ENCODE results near the gene PHB1. TPM values are rescaled to one million over a fixed set of nuclear protein-coding genes. Genes with fewer than 3 reads are reported as not detected.

PHB1 gene
- total RNA-seq (2014; rRNA removed; shearing (Covaris generic)), result 146 and 208 TPM in 2 replicates

GRCh38 chr17:49414622-49415350, at the start of gene PHB1:
Gene PHB1, minus strand, starts transcription at chr17:49414882. Its CDS starts 1,618 bp downstream, at chr17:49413264.
- peak; percentile 95 for DNase-seq (ENCODE audit: low read depth)

GRCh38 chr17:49464049-49464448, 49.4 kb upstream of the PHB1 start:
- DNase-seq (ENCODE audit: low read depth), result no peak

- DNase-seq (ENCODE audit: low read depth), result no peak
Measured at GRCh38 chr17:49461580-49461979, 46.9 kb upstream of the PHB1 start.

GRCh38 chr17:49460401-49460800, 45.7 kb upstream of the PHB1 start:
- no peak for DNase-seq (ENCODE audit: low read depth)

GRCh38 chr17:49459401-49459984, 44.8 kb upstream of the PHB1 start:
- DNase-seq (ENCODE audit: low read depth), result no peak

- DNase-seq (ENCODE audit: low read depth), result no peak
Measured at GRCh38 chr17:49457564-49458535, 43.2 kb upstream of the PHB1 start.

- peak; percentile 95 for DNase-seq (ENCODE audit: low read depth)
Measured at GRCh38 chr17:49456183-49456965, 41.7 kb upstream of the PHB1 start.

- DNase-seq (ENCODE audit: low read depth), result peak; percentile 41
Measured at GRCh38 chr17:49455272-49455861, 40.7 kb upstream of the PHB1 start.

GRCh38 chr17:49454050-49454449, 39.4 kb upstream of the PHB1 start:
- DNase-seq (ENCODE audit: low read depth), result peak; percentile 70

- DNase-seq (ENCODE audit: low read depth), result no peak
Measured at GRCh38 chr17:49452661-49453060, 38.0 kb upstream of the PHB1 start.

GRCh38 chr17:49452201-49452600, 37.5 kb upstream of the PHB1 start:
- DNase-seq (ENCODE audit: low read depth), result no peak

- peak; percentile 63 for DNase-seq (ENCODE audit: low read depth)
Measured at GRCh38 chr17:49450735-49451134, 36.1 kb upstream of the PHB1 start.

- no peak for DNase-seq (ENCODE audit: low read depth)
Measured at GRCh38 chr17:49450181-49450580, 35.5 kb upstream of the PHB1 start.

GRCh38 chr17:49447628-49448302, 33.1 kb upstream of the PHB1 start:
- DNase-seq (ENCODE audit: low read depth), result no peak

GRCh38 chr17:49445591-49445990, 30.9 kb upstream of the PHB1 start:
- DNase-seq (ENCODE audit: low read depth), result no peak

GRCh38 chr17:49444384-49444783, 29.7 kb upstream of the PHB1 start:
- no peak for DNase-seq (ENCODE audit: low read depth)

- peak; percentile 82 for DNase-seq (ENCODE audit: low read depth)
Measured at GRCh38 chr17:49443862-49444261, 29.2 kb upstream of the PHB1 start.

- no peak for DNase-seq (ENCODE audit: low read depth)
Measured at GRCh38 chr17:49442041-49442440, 27.4 kb upstream of the PHB1 start.

GRCh38 chr17:49441578-49441977, 26.9 kb upstream of the PHB1 start:
- DNase-seq (ENCODE audit: low read depth), result no peak

GRCh38 chr17:49440581-49440980, 25.9 kb upstream of the PHB1 start:
- DNase-seq (ENCODE audit: low read depth), result no peak
